ENCODE measurements around the gene HINT3. TPM values are rescaled to one million over a fixed set of nuclear protein-coding genes. Genes with fewer than 3 reads are reported as not detected.
"Not testable (repeated sequence)": the region's sequence is repeated elsewhere in the genome, so short reads cannot be mapped to it uniquely, and the experiment has no call there.

The HINT3 gene
- total RNA-seq, 2 experiments from 2014 or later: 10.6 to 10.9 TPM

DNA sequence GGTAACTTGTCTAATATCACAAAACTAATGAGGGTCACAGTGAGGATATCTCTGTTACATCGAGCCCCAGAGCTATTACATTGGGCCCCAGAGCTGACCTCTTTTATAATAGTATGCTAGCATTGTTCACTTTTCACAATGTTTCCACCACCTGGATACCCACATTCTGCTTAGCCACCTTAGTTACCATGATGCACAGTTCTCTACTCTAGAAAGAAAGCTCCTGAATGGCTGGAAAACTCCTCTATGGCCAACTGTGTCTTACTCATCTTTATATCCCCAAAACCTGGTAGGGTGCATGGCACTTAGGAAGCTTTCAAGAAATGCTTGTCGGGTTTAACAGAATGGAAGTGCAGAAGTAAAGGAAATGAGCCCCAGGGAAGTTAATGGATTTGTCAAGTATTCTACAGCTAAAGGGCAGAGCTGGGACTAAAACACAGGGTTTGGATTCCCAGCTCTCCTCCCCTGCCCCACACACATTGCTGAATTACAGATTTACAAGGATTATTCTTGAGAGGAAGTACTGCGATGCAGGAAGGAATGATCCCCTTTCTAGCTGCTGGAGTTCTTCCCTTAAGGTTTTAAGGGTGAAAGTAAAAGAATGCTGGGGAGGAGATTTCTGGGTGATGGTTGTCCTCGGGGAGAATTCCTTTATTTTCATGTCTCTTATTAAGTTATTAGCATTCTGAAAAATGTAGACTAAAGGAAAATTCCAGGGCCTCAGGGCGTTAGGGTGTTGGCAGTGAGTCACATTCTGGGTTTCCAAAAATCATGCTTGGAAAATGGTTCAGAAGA, 16.1 kb upstream of the HINT3 start:
- intact Hi-C loops (cut with micrococcal nuclease): no loop called here
- Mint-ChIP-seq H3K4me1 (ENCODE audit: low read depth) (peaks cover 9% of the 10 kb centered on the region), H3K27me3 (ENCODE audit: low read depth) (peaks cover 6% of the 10 kb centered on the region), H3K4me3 (no peak overlapping the region), H3K36me3 (ENCODE audit: low read depth) (no peaks in the 10 kb centered on the region), H3K9me3 (no peaks in the 10 kb centered on the region), H3K27ac (no peak overlapping the region)
- CTCF ChIA-PET: interaction anchor here (0.6 to 1.2 kb wide), 4 partner anchors 13 to 30 kb away, joined by 3 to 4 read pairs (median 3); partner anchors contain the start of gene HINT3
- DNase-seq: no peak

- CTCF ChIA-PET: interaction anchor here (2.2 to 2.6 kb wide), 2 partner anchors 10 to 13 kb away, joined by 12 to 15 read pairs; partner anchors contain the start of gene HINT3
- Mint-ChIP-seq H3K9me3 (no peaks in the 10 kb centered on the region), H3K36me3 (ENCODE audit: low read depth) (no peaks in the 10 kb centered on the region), H3K4me1 (ENCODE audit: low read depth) (peaks cover 16% of the 10 kb centered on the region), H3K4me3 (no peak overlapping the region), H3K27me3 (ENCODE audit: low read depth) (peaks cover 6% of the 10 kb centered on the region), H3K27ac (no peak overlapping the region)
- DNase-seq: no peak
- intact Hi-C loops (cut with micrococcal nuclease): no loop called here
Observed at GRCh38 chr6:125942672-125943527, 13.7 kb upstream of the HINT3 start.

- DNase-seq: no peak
- no peak overlapping the region for H3K27ac Mint-ChIP-seq
- H3K4me1 Mint-ChIP-seq (ENCODE audit: low read depth): peaks cover 16% of the 10 kb centered on the region
- CTCF ChIA-PET: interaction anchor here (2.2 to 2.6 kb wide), 2 partner anchors 9 to 12 kb away, joined by 12 to 15 read pairs; partner anchors contain the start of gene HINT3
- H3K9me3 Mint-ChIP-seq: no peaks in the 10 kb centered on the region
- intact Hi-C loops (cut with micrococcal nuclease): no loop called here
- no peak overlapping the region for H3K4me3 Mint-ChIP-seq
- H3K36me3 Mint-ChIP-seq (ENCODE audit: low read depth): no peaks in the 10 kb centered on the region
- peaks cover 6% of the 10 kb centered on the region for H3K27me3 Mint-ChIP-seq (ENCODE audit: low read depth)
Observed at GRCh38 chr6:125943528-125944433, 12.8 kb upstream of the HINT3 start.

- H3K4me1 Mint-ChIP-seq (ENCODE audit: low read depth): peaks cover 16% of the 10 kb centered on the region
- peaks cover 6% of the 10 kb centered on the region for H3K27me3 Mint-ChIP-seq (ENCODE audit: low read depth)
- intact Hi-C loops (cut with micrococcal nuclease): no loop called here
- CTCF ChIA-PET: interaction anchor here (2.6 kb wide), 1 partner anchor 8 kb away, joined by 12 read pairs; no protein-coding TSS in a partner anchor
- H3K4me3 Mint-ChIP-seq: no peak overlapping the region
- H3K27ac Mint-ChIP-seq: no peak overlapping the region
- no peaks in the 10 kb centered on the region for H3K36me3 Mint-ChIP-seq (ENCODE audit: low read depth)
- no peak for DNase-seq
- H3K9me3 Mint-ChIP-seq: no peaks in the 10 kb centered on the region
Observed at GRCh38 chr6:125944434-125944816, 12.1 kb upstream of the HINT3 start.

- Mint-ChIP-seq H3K9me3 (no peaks in the 10 kb centered on the region), H3K27ac (no peak overlapping the region), H3K4me3 (no peak overlapping the region), H3K36me3 (ENCODE audit: low read depth) (no peaks in the 10 kb centered on the region), H3K27me3 (ENCODE audit: low read depth) (peaks cover 8% of the 10 kb centered on the region), H3K4me1 (ENCODE audit: low read depth) (peaks cover 16% of the 10 kb centered on the region)
- DNase-seq: no peak
- intact Hi-C loops (cut with micrococcal nuclease): no loop called here
- CTCF ChIA-PET: interaction anchor here (2.6 to 3.6 kb wide), 2 partner anchors 8 to 11 kb away, joined by 12 to 13 read pairs; partner anchors contain the start of gene HINT3
Observed at GRCh38 chr6:125944896-125945295, 11.7 kb upstream of the HINT3 start.

DNA sequence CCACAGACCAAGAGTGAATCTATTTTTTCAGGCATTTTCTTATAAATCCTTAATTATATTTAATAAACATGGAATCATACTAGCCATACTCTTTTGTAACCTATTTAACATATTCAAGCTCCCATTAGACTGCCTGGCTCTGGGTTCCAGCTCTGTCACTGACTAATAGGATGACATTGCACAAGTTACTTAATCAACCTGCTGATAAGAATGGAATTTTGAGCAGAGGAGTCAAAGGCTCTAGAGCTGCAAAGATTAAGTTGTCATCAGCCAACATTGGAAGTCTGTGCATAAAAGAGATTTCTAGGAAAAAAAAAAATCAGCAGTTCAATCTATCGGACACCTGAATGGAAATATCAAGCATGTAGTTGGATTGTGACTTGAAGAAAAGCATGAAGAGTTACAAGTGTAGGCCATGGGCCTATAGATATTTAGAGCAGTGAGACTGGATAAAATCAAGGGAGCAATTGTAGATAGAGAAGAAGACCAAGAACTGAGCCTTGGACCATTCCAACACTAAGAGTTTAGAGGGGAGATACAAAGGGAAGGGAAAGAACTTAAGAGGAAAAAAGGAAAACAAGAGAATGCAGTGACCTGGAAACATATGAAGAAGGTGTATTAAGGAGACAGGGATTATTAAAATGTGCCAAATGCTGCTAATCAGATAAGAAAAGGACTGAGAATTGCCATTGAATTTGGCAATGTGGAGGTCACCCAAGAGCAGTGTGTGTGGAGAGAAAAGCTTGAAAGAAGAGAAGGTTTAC, 11.0 kb upstream of the HINT3 start:
- peaks cover 6% of the 10 kb centered on the region for H3K27me3 Mint-ChIP-seq (ENCODE audit: low read depth)
- no peaks in the 10 kb centered on the region for H3K9me3 Mint-ChIP-seq
- DNase-seq: no peak
- CTCF ChIA-PET: interaction anchor here (0.7 to 3.6 kb wide), 2 partner anchors 11 to 223 kb away, joined by 3 to 13 read pairs; partner anchors contain the start of gene HINT3
- intact Hi-C loops (cut with micrococcal nuclease): no loop called here
- peaks cover 16% of the 10 kb centered on the region for H3K4me1 Mint-ChIP-seq (ENCODE audit: low read depth)
- no peak overlapping the region for H3K4me3 Mint-ChIP-seq
- H3K36me3 Mint-ChIP-seq (ENCODE audit: low read depth): no peaks in the 10 kb centered on the region
- H3K27ac Mint-ChIP-seq: no peak overlapping the region

- Mint-ChIP-seq H3K4me1 (ENCODE audit: low read depth) (peaks cover 16% of the 10 kb centered on the region), H3K36me3 (ENCODE audit: low read depth) (no peaks in the 10 kb centered on the region), H3K9me3 (no peaks in the 10 kb centered on the region), H3K27ac (no peak overlapping the region), H3K4me3 (no peak overlapping the region), H3K27me3 (ENCODE audit: low read depth) (peaks cover 2% of the 10 kb centered on the region)
- CTCF ChIA-PET: interaction anchor here (1.1 to 3.6 kb wide), 2 partner anchors 9 to 10 kb away, joined by 3 to 13 read pairs; partner anchors contain the start of gene HINT3
- no peak for DNase-seq
- intact Hi-C loops (cut with micrococcal nuclease): no loop called here
Observed at GRCh38 chr6:125947615-125948014, 9.0 kb upstream of the HINT3 start.

- H3K4me1 Mint-ChIP-seq (ENCODE audit: low read depth): peaks cover 16% of the 10 kb centered on the region
- peaks cover 2% of the 10 kb centered on the region for H3K27me3 Mint-ChIP-seq (ENCODE audit: low read depth)
- no peak overlapping the region for H3K27ac Mint-ChIP-seq
- H3K9me3 Mint-ChIP-seq: no peaks in the 10 kb centered on the region
- H3K4me3 Mint-ChIP-seq: no peak overlapping the region
- CTCF ChIA-PET: interaction anchor here (3.6 kb wide), 1 partner anchor 8 kb away, joined by 13 read pairs; the partner anchor contains the start of gene HINT3
- no peaks in the 10 kb centered on the region for H3K36me3 Mint-ChIP-seq (ENCODE audit: low read depth)
- intact Hi-C loops (cut with micrococcal nuclease): no loop called here
- no peak for DNase-seq
Observed at GRCh38 chr6:125948455-125948854, 8.1 kb upstream of the HINT3 start.

DNA sequence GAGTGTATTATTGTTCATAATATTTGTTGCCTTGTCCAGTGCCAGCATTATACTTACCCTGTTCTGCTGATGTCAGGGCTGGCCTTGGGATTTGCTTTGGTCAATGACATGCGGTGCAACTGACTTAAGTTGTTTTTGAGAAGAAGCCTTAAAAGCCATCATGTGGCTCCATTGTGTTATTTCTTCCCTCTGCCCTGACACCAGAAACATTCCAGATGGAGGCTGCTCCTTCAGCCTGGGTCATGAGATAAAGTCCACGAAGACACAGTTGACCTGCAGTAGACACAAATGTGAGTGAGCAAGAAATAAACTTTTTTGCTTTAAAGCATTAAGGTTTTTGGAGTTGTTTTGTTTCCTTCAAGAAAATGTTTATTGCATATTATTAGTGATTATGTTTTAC, 7.5 kb upstream of the HINT3 start:
- H3K9me3 Mint-ChIP-seq: no peaks in the 10 kb centered on the region
- H3K27ac Mint-ChIP-seq: no peak overlapping the region
- H3K27me3 Mint-ChIP-seq (ENCODE audit: low read depth): peaks cover 2% of the 10 kb centered on the region
- CTCF ChIA-PET: no interaction called here
- peaks cover 10% of the 10 kb centered on the region for H3K4me1 Mint-ChIP-seq (ENCODE audit: low read depth)
- H3K4me3 Mint-ChIP-seq: no peak overlapping the region
- DNase-seq: no peak
- intact Hi-C loops (cut with micrococcal nuclease): no loop called here
- H3K36me3 Mint-ChIP-seq (ENCODE audit: low read depth): no peaks in the 10 kb centered on the region

DNA sequence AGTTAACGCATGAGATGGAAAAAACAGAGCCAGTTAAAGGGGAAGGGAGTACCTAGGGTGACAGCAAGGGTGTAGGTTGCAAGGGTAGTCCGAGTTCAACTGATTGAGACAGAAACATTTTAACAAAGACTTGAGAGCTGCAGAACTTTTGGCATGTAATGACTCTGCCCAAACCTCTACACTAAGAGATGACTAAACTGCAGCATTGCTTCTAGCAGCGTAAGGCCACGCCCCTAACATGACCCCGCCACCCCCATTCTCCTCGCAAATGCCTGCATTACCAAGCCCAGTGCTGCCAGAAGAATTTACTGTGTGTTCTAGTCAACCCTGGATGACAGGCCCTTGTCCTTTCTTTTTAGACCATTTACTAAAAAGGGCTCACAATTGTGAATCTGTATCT, 6.3 kb upstream of the HINT3 start:
- H3K36me3 Mint-ChIP-seq (ENCODE audit: low read depth): no peaks in the 10 kb centered on the region
- H3K4me1 Mint-ChIP-seq (ENCODE audit: low read depth): peaks cover 8% of the 10 kb centered on the region
- no peak for DNase-seq
- CTCF ChIA-PET: interaction anchor here (0.8 kb wide), 1 partner anchor 17 kb away, joined by 3 read pairs; no protein-coding TSS in a partner anchor
- no peaks in the 10 kb centered on the region for H3K9me3 Mint-ChIP-seq
- intact Hi-C loops (cut with micrococcal nuclease): no loop called here
- no peak overlapping the region for H3K4me3 Mint-ChIP-seq
- no peak overlapping the region for H3K27ac Mint-ChIP-seq
- peaks cover 3% of the 10 kb centered on the region for H3K27me3 Mint-ChIP-seq (ENCODE audit: low read depth)

GRCh38 chr6:125950716-125951115, 5.9 kb upstream of the HINT3 start:
- H3K4me1 Mint-ChIP-seq (ENCODE audit: low read depth); H3K4me3 Mint-ChIP-seq; DNase-seq; H3K9me3 Mint-ChIP-seq; intact Hi-C loops (cut with micrococcal nuclease); H3K27ac Mint-ChIP-seq; H3K27me3 Mint-ChIP-seq (ENCODE audit: low read depth); H3K36me3 Mint-ChIP-seq (ENCODE audit: low read depth): not testable (repeated sequence)
- CTCF ChIA-PET: interaction anchor here (0.8 to 4.0 kb wide), 4 partner anchors 17 to 155 kb away, joined by 3 to 27 read pairs (median 9); no protein-coding TSS in a partner anchor

Data from activated naive CD4-positive, alpha-beta T cell treated with anti-CD3 and anti-CD28 coated beads for 36 hours (primary cell).